MM.1S (cell line): ENCODE data around the gene GUCY2C.

Experiments
- EZH2 ChIP-seq: fragments of 300-600 bp; sonication (generic); optimal IDR thresholded peaks from 2 replicates; pipeline ENCODE3; 2017; ENCODE audit warnings: low read depth, mild to moderate bottlenecking, antibody characterized with exemption, low read length, mixed read lengths
- EZH2phosphoT487 ChIP-seq: fragments of 300-600 bp; sonication (generic); IDR thresholded peaks from 2 replicates; pipeline ENCODE4 v1.6.1; 2018; ENCODE audit warnings: antibody characterized with exemption, low read length
- TF ChIP-seq, protein P1 (sequence below): fragments of 300-600 bp; sonication (generic); IDR thresholded peaks from 2 replicates; pipeline ENCODE4 v1.5.1; 2016; ENCODE audit warnings: antibody characterized with exemption, low read length, mixed read lengths

DNA sequence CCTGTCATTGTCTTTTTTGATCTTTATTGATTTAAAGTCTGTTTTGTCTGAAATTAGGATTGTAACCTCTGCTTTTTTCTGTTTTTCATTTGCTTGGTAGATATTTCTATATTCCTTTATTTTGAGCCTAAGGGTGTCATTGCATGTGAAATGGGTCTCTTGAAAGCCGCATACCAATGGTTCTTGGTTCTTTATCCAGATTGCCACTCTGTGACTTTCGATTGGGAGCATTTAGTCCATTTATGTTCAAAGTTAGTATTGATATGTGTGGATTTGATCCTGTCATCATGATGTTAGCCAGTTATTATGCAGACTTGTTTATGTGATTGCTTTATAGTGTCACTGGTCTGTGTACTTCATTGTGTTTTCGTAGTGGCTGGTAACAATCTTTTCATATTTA, 98.9 kb downstream of the GUCY2C start:
- TF ChIP-seq, protein P1, sequence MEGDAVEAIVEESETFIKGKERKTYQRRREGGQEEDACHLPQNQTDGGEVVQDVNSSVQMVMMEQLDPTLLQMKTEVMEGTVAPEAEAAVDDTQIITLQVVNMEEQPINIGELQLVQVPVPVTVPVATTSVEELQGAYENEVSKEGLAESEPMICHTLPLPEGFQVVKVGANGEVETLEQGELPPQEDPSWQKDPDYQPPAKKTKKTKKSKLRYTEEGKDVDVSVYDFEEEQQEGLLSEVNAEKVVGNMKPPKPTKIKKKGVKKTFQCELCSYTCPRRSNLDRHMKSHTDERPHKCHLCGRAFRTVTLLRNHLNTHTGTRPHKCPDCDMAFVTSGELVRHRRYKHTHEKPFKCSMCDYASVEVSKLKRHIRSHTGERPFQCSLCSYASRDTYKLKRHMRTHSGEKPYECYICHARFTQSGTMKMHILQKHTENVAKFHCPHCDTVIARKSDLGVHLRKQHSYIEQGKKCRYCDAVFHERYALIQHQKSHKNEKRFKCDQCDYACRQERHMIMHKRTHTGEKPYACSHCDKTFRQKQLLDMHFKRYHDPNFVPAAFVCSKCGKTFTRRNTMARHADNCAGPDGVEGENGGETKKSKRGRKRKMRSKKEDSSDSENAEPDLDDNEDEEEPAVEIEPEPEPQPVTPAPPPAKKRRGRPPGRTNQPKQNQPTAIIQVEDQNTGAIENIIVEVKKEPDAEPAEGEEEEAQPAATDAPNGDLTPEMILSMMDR = no peak
- TF ChIP-seq EZH2phosphoT487 (no peak), EZH2 (no peak)
